Measurements from ENCODE around the gene PTPRT. TPM values are rescaled to one million over a fixed set of nuclear protein-coding genes. Genes with fewer than 3 reads are reported as not detected.

Gene PTPRT
- total and polyA plus RNA-seq, 4 donors = 0.14 to 2.8 (median 0.40) TPM

GRCh38 chr20:43022081-43022480 lies 167.6 kb downstream of the PTPRT start:
- no peaks in the 10 kb centered on the region for H3K27me3 ChIP-seq (ENCODE audit: control insufficient read depth in 4 of 4, insufficient read depth in 4 of 4, low read length in 3 of 4)
- H3K4me1 ChIP-seq (ENCODE audit: control insufficient read depth in 4 of 4, insufficient read depth in 4 of 4, low read length in 3 of 4) = no peaks in the 10 kb centered on the region
- no peak for DNase-seq (ENCODE audit: low spot score)
- WGBS = 87% methylated on average over 2 of the region's 2 CpGs
- H3K9ac ChIP-seq (ENCODE audit: low read depth in 1 of 2, low read length in 2 of 2) = no peak overlapping the region
- H3K9me3 ChIP-seq (ENCODE audit: control insufficient read depth in 4 of 4, low read length in 3 of 4) = no peaks in the 10 kb centered on the region
- H3K4me3 ChIP-seq (ENCODE audit: low read depth in 1 of 3, low read length in 3 of 3) = no peak overlapping the region
- TF ChIP-seq HNF4A (conservative IDR thresholded peaks at IDR 0.05) (no peak), NR2F2 (IDR thresholded peaks at IDR 0.05) (no peak), REST (IDR thresholded peaks at IDR 0.05) (no peak), RXRA (IDR thresholded peaks at IDR 0.05) (no peak), HNF4G (IDR thresholded peaks at IDR 0.05) (no peak), CTCF (IDR thresholded peaks at IDR 0.05; ENCODE audit: low read depth, low read length, missing input control) (no peak), JUND (IDR thresholded peaks at IDR 0.05) (no peak), ZBTB33 (IDR thresholded peaks at IDR 0.05) (no peak), FOXA2 (IDR thresholded peaks at IDR 0.05) (no peak), MAX (IDR thresholded peaks at IDR 0.05) (no peak), SP1 (IDR thresholded peaks at IDR 0.05) (no peak), GABPA (IDR thresholded peaks at IDR 0.05 in 1 of 2, conservative IDR thresholded peaks at IDR 0.05 in 1 of 2) (no peak), ATF3 (IDR thresholded peaks at IDR 0.05) (no peak), EGR1 (IDR thresholded peaks at IDR 0.05; ENCODE audit: low read depth in 2 of 2) (no peak), TAF1 (conservative IDR thresholded peaks at IDR 0.05) (no peak), RAD21 (IDR thresholded peaks at IDR 0.05) (no peak), FOXA1 (IDR thresholded peaks at IDR 0.05) (no peak), YY1 (IDR thresholded peaks at IDR 0.05) (no peak)
- no peak overlapping the region for H3K27ac ChIP-seq (ENCODE audit: low read depth in 1 of 2, low read length in 2 of 2)
- no peaks in the 10 kb centered on the region for H3K36me3 ChIP-seq (ENCODE audit: control insufficient read depth in 4 of 4, insufficient read depth in 3 of 4, low read depth in 1 of 4, low read length in 3 of 4)

Measured in liver (tissue), 9 donors.